ENCODE data around the gene PIGH. TPM values are rescaled to one million over a fixed set of nuclear protein-coding genes. Genes with fewer than 3 reads are reported as not detected.
A peak's percentile ranks its signal among the peaks of the same experiment; 100 is the strongest.

The PIGH gene
- total and polyA plus RNA-seq, 2 of the 13 experiments (the other 11 are each of a cell fraction or from before 2014, with no cell fraction given): 30.0 to 43.5 TPM

- 81% methylated on average over 6 of the region's 6 CpGs for WGBS (ENCODE audit: low lambda C conversion rate)
- in situ Hi-C loops (cut with HindIII; ENCODE audit: extremely low pct_ligation_motif_present, low pct_unique_long_range_greater_than_20kb): loop anchor here (10.0 kb wide), 2 partner anchors 81 to 121 kb away; partner anchors contain the start of gene RDH12
- no peak for TF ChIP-seq NFRKB (IDR thresholded peaks at IDR 0.05)
- no peak for TF ChIP-seq ZC3H13 (CRISPR knock-in tag; IDR thresholded peaks at IDR 0.05)
- TF ChIP-seq THAP11 (CRISPR knock-in tag; IDR thresholded peaks at IDR 0.05): 0 out of 2 replicates have a peak, but pooled peaks have one; percentile 29
- TF ChIP-seq ZNF746 (CRISPR knock-in tag; IDR thresholded peaks at IDR 0.05): no peak
- TF ChIP-seq ZBTB42 (CRISPR knock-in tag; IDR thresholded peaks at IDR 0.05): no peak
- no peak for TF ChIP-seq ZNF512B (CRISPR knock-in tag; IDR thresholded peaks at IDR 0.05; ENCODE audit: borderline replicate concordance)
- TF ChIP-seq ZNF432 (CRISPR knock-in tag; IDR thresholded peaks at IDR 0.05; ENCODE audit: borderline replicate concordance): no peak
- no peak for TF ChIP-seq PHF5A (CRISPR knock-in tag; IDR thresholded peaks at IDR 0.05; ENCODE audit: low read depth, unreplicated experiment)
- no peak for TF ChIP-seq NRL (CRISPR knock-in tag; IDR thresholded peaks at IDR 0.05; ENCODE audit: borderline replicate concordance)
- no peak for TF ChIP-seq MBD4 (IDR thresholded peaks at IDR 0.05; ENCODE audit: borderline replicate concordance, low read length)
- TF ChIP-seq AGO2 (optimal IDR thresholded peaks at IDR 0.05; ENCODE audit: low read depth, low read length): no peak
- 0 out of 2 replicates have a peak, but pooled peaks have one; percentile 39 for TF ChIP-seq ZNF335 (CRISPR knock-in tag; IDR thresholded peaks at IDR 0.05)
- peak; percentile 46; the same call in 1 of the 2 replicates for TF ChIP-seq ZBTB25 (CRISPR knock-in tag; IDR thresholded peaks at IDR 0.05)
- no peak for TF ChIP-seq ZMAT5 (CRISPR knock-in tag; IDR thresholded peaks at IDR 0.05; ENCODE audit: borderline replicate concordance, low read depth)
- no peak for TF ChIP-seq HNRNPH1 (optimal IDR thresholded peaks at IDR 0.05; ENCODE audit: low read depth, low read length)
- TF ChIP-seq MAF1 (CRISPR knock-in tag; IDR thresholded peaks at IDR 0.05; ENCODE audit: borderline replicate concordance): no peak
- TF ChIP-seq ZSCAN22 (CRISPR knock-in tag; IDR thresholded peaks at IDR 0.05): no peak
- no peak for TF ChIP-seq ZFP36L1 (CRISPR knock-in tag; IDR thresholded peaks at IDR 0.05)
- TF ChIP-seq HMG20B (CRISPR knock-in tag; conservative IDR thresholded peaks at IDR 0.05): no peak
- TF ChIP-seq ZNF451 (CRISPR knock-in tag; IDR thresholded peaks at IDR 0.05): no peak
Measured at GRCh38 chr14:67583711-67584644, 16.1 kb downstream of the PIGH start.

More at GRCh38 chr14:67583711-67584644, 16.1 kb downstream of the PIGH start:
- POLR2A ChIA-PET: interaction anchor here (0.6 to 1.9 kb wide), 4 partner anchors 16 to 120 kb away, joined by 3 to 6 read pairs (median 4); partner anchors contain the start of gene PIGH
- Histone ChIP-seq H3K4me3 (replicated peaks in 1 of 3; ENCODE audit: insufficient read depth in 1 of 3, low read depth in 2 of 3, low read length in 3 of 3) (no peak overlapping the region), H2AFZ (ENCODE audit: low read length) (no peak overlapping the region), H3K4me2 (ENCODE audit: low read depth, low read length) (no peak overlapping the region), H3K27me3 (ENCODE audit: control insufficient read depth in 1 of 2, insufficient read depth in 2 of 2, low read length in 2 of 2) (no peaks in the 10 kb centered on the region), H3K9ac (ENCODE audit: insufficient read depth, low read depth, low read length) (no peak overlapping the region), H3K9me3 (ENCODE audit: low read length) (no peaks in the 10 kb centered on the region), H4K20me1 (ENCODE audit: insufficient read depth, low read length) (no peaks in the 10 kb centered on the region), H3K79me2 (ENCODE audit: insufficient read depth, low read length) (no peaks in the 10 kb centered on the region), H3K27ac (ENCODE audit: extremely low read length, insufficient read depth, low read length) (no peak overlapping the region), H3K4me1 (ENCODE audit: insufficient read depth, low read length) (peaks cover 9% of the 10 kb centered on the region), H3K36me3 (replicated peaks in 1 of 2; ENCODE audit: control insufficient read depth in 1 of 2, insufficient read depth in 2 of 2, low read length in 2 of 2) (peaks cover 4% of the 10 kb centered on the region in 2 experiments; a peak in 2 of 5 replicates)
- FAIRE-seq (peak; percentile 79), ATAC-seq (peak; percentile 94), DNase-seq (ENCODE audit: low spot score) (peak; percentile 58)
- CTCF ChIA-PET (ENCODE audit: low intra/inter-chr PET ratio, low total read pairs): interaction anchor here (1.2 to 3.5 kb wide), 4 partner anchors 35 to 121 kb away, joined by 3 to 49 read pairs (median 16); partner anchors contain the start of gene ARG2
- BruUV-seq (replicated peaks): no TSS peak
- intact Hi-C loops (cut with micrococcal nuclease; ENCODE audit: unreplicated experiment): loop anchor here (1.0 to 5.0 kb wide), 4 partner anchors 34 to 120 kb away; no protein-coding TSS in a partner anchor

Measured in HepG2 (cell line).